T47D (cell line): ENCODE data around the gene RTN1.

Experiments used
- DNase-seq, 2 experiments: peaks; one replicate each; pipeline versions ENCODE4 v3.0.0 to v3.0.0-alpha.2; 2011 to 2012; ENCODE audit warnings: low read depth in 1 of 2, low spot score in 1 of 2
- JUND ChIP-seq: IDR thresholded peaks from 2 replicates; pipeline ENCODE4 v1.6.1; 2012; ENCODE audit warnings: low read depth
- in situ Hi-C: cut with HindIII; loops from 2 replicates; pipeline ENCODE4 v1.10.0; 2016; ENCODE audit warnings: low sequenced_read_pairs, low pct_unique_long_range_greater_than_20kb

The RTN1 gene

GRCh38 chr14:59844186-59844812 is 26.3 kb downstream of the RTN1 start:
- in situ Hi-C loops = no loop called here
- DNase-seq = no peak
- no peak for TF ChIP-seq JUND

GRCh38 chr14:59836116-59836515 is 34.5 kb downstream of the RTN1 start:
- in situ Hi-C loops = no loop called here
- TF ChIP-seq JUND = no peak
- DNase-seq = no peak

GRCh38 chr14:59832653-59833294 is 37.8 kb downstream of the RTN1 start:
- no peak for DNase-seq
- in situ Hi-C loops = no loop called here
- TF ChIP-seq JUND = no peak

- no peak for TF ChIP-seq JUND
- in situ Hi-C loops = no loop called here
- DNase-seq = no peak
These were observed 39.4 kb downstream of the RTN1 start for GRCh38 chr14:59831121-59831730.

GRCh38 chr14:59830338-59830734 is 40.2 kb downstream of the RTN1 start:
- no peak for DNase-seq
- no peak for TF ChIP-seq JUND

GRCh38 chr14:59829469-59830337 is 40.9 kb downstream of the RTN1 start:
- in situ Hi-C loops = no loop called here
- TF ChIP-seq JUND = no peak
- DNase-seq = no peak

More at GRCh38 chr14:59830338-59830734, 40.2 kb downstream of the RTN1 start:
- in situ Hi-C loops = no loop called here

GRCh38 chr14:59828276-59828675 is 42.3 kb downstream of the RTN1 start:
- in situ Hi-C loops = no loop called here
- TF ChIP-seq JUND = no peak

GRCh38 chr14:59827401-59827800 is 43.2 kb downstream of the RTN1 start:
- TF ChIP-seq JUND = no peak
- in situ Hi-C loops = no loop called here
- no peak for DNase-seq

More at GRCh38 chr14:59828276-59828675, 42.3 kb downstream of the RTN1 start:
- no peak for DNase-seq

- in situ Hi-C loops = no loop called here
- no peak for TF ChIP-seq JUND
- DNase-seq = no peak
These were observed 44.4 kb downstream of the RTN1 start for GRCh38 chr14:59826150-59826549.

GRCh38 chr14:59823179-59823578 is 47.4 kb downstream of the RTN1 start:
- in situ Hi-C loops = no loop called here
- TF ChIP-seq JUND = no peak
- DNase-seq = no peak

- in situ Hi-C loops = no loop called here
- no peak for DNase-seq
- no peak for TF ChIP-seq JUND
These were observed 51.0 kb downstream of the RTN1 start for GRCh38 chr14:59819446-59820088.

- no peak for TF ChIP-seq JUND
- DNase-seq = no peak
- in situ Hi-C loops = no loop called here
These were observed 53.6 kb downstream of the RTN1 start for GRCh38 chr14:59816941-59817340.
